K562 (cell line): Measurements from ENCODE around the gene TRIM38. TPM values are rescaled to one million over a fixed set of nuclear protein-coding genes. Genes with fewer than 3 reads are reported as not detected.
A peak's percentile ranks its signal among the peaks of the same experiment; 100 is the strongest.

Experiments used
- ATAC-seq: fragments of 200-7000 bp; cut with Tn5 transposase; 3 replicates; pipeline ENCODE4 v1.9.1; 2020; ENCODE audit warnings: moderate library complexity
- BruUV-seq: library from RNA; stranded (reverse); fragments of 400-500 nt; replicated peaks from 2 replicates; lab custom pipeline; 2021; lab: Mats Ljungman, UMichigan
- CTCF ChIA-PET: fragments of 300-600 bp; formaldehyde crosslinking; extraction: SDS; loops from one replicate; lab custom pipeline; 2021; ENCODE audit warnings: low intra/inter-chr PET ratio; lab: Yijun Ruan, JAX
- POLR2A ChIA-PET: fragments of 300-600, 350-650 bp; sonication (Branson Sonifier 250); formaldehyde crosslinking; extraction: SDS; loops from one replicate; lab custom pipeline; 2021; ENCODE audit warnings: antibody characterized with exemption, inconsistent platforms; lab: Yijun Ruan, JAX
- DNase-seq, 4 experiments: peaks; one replicate each; pipeline versions ENCODE4 v3.0.0 to v3.0.0-alpha.2; 2011 to 2018; ENCODE audit warnings: low spot score in 3 of 4, mixed read lengths in 3 of 4; ENCODE audit errors: extremely low read depth in 1 of 4
- FAIRE-seq: peaks from 2 replicates; lab custom pipeline; 2011; peaks lifted over from hg19 to GRCh38; lab: Jason Lieb, UNC
- H2AFZ ChIP-seq: 2 replicates; pipeline ENCODE4 v1.6.0; 2011; ENCODE audit warnings: low read depth, low read length, control low read depth, inconsistent platforms
- H3K27ac ChIP-seq: fragments of 200-600 bp; 3 replicates; pipeline ENCODE4 v1.8.0; 2011; ENCODE audit warnings: low read depth, mild to moderate bottlenecking, control low read depth, inconsistent platforms, low read length, moderate library complexity, mixed read lengths; ENCODE audit errors: extremely low read depth
- H3K27me3 ChIP-seq, 2 experiments: fragments of 300-600 bp in 1 of 2; 2 replicates in 1 of 2; 3 replicates in 1 of 2; pipeline versions ENCODE4 v1.6.0 to v1.8.0; 2011; ENCODE audit warnings: inconsistent platforms in 2 of 2, low read length in 2 of 2, mild to moderate bottlenecking in 1 of 2, mixed read lengths in 1 of 2, moderate library complexity in 1 of 2; ENCODE audit not compliant: control insufficient read depth in 2 of 2, insufficient read depth in 2 of 2
- H3K36me3 ChIP-seq: fragments of 300-600 bp; 3 replicates; pipeline ENCODE4 v1.8.0; 2011; ENCODE audit warnings: mild to moderate bottlenecking, low read length, inconsistent platforms; ENCODE audit not compliant: control insufficient read depth, insufficient read depth
- H3K4me1 ChIP-seq, 2 experiments: fragments of 200-600 bp in 1 of 2; replicated peaks in 1 of 2; 2 replicates in 1 of 2; 3 replicates in 1 of 2; pipeline versions ENCODE4 v1.5.1 to v1.8.0; 2011; ENCODE audit warnings: inconsistent platforms in 2 of 2, low read length in 2 of 2, mild to moderate bottlenecking in 1 of 2, mixed read lengths in 1 of 2, moderate library complexity in 1 of 2; ENCODE audit not compliant: control insufficient read depth in 2 of 2, insufficient read depth in 2 of 2
- H3K4me2 ChIP-seq: 2 replicates; pipeline ENCODE4 v1.6.1; 2011; ENCODE audit warnings: low read length, control low read depth, inconsistent platforms, mixed read lengths; ENCODE audit not compliant: insufficient read depth
- H3K4me3 ChIP-seq: fragments of 200-600 bp; sonication (generic), shearing (Covaris generic); 2 replicates; pipeline ENCODE4 v1.5.1; 2016; ENCODE audit warnings: control low read depth, inconsistent platforms
- H3K79me2 ChIP-seq: fragments of 200-600 bp; 3 replicates; pipeline ENCODE4 v1.8.0; 2011; ENCODE audit warnings: low read length, inconsistent platforms; ENCODE audit not compliant: control insufficient read depth, insufficient read depth
- H3K9ac ChIP-seq, 2 experiments: 2 replicates each; pipeline versions ENCODE4 v1.6.0 to v1.6.1; 2011; ENCODE audit warnings: low read depth in 2 of 2, low read length in 2 of 2, control low read depth in 1 of 2, inconsistent platforms in 1 of 2, mild to moderate bottlenecking in 1 of 2, mixed read lengths in 1 of 2; ENCODE audit not compliant: insufficient read depth in 1 of 2
- H3K9me1 ChIP-seq: one replicate; pipeline ENCODE4 v1.6.0; 2011; ENCODE audit warnings: inconsistent platforms, mild to moderate bottlenecking, low read length, moderate library complexity; ENCODE audit not compliant: control insufficient read depth, insufficient read depth
- H3K9me3 ChIP-seq: replicated peaks from 2 replicates; pipeline ENCODE4 v1.5.1; 2011; ENCODE audit warnings: low read depth, low read length, inconsistent platforms; ENCODE audit not compliant: control insufficient read depth, insufficient read depth
- H4K20me1 ChIP-seq: replicated peaks from 2 replicates; pipeline ENCODE4 v1.6.1; 2011; ENCODE audit warnings: low read length, inconsistent platforms, mixed read lengths; ENCODE audit not compliant: control insufficient read depth, insufficient read depth
- ARID1B ChIP-seq: fragments of 450-650 bp; IDR thresholded peaks from 2 replicates; pipeline ENCODE4 v1.6.1; 2016; ENCODE audit warnings: antibody characterized with exemption, mild to moderate bottlenecking, inconsistent platforms
- BACH1 ChIP-seq: fragments of 200-800 bp; sonication (Bioruptor generic); IDR thresholded peaks from 2 replicates; pipeline ENCODE4 v1.6.1; 2016; ENCODE audit warnings: missing genetic modification characterization, missing compliant biosample characterization
- BRD4 ChIP-seq: fragments of 200-600 bp; sonication (generic); IDR thresholded peaks from 2 replicates; pipeline ENCODE4 v1.6.1; 2017; ENCODE audit warnings: inconsistent platforms
- CCNT2 ChIP-seq: IDR thresholded peaks from 2 replicates; pipeline ENCODE4 v1.6.1; 2011; ENCODE audit warnings: borderline replicate concordance, low read depth, mild to moderate bottlenecking, moderate library complexity, mixed read lengths, low read length; ENCODE audit not compliant: insufficient read length; ENCODE audit errors: extremely low read depth
- DACH1 ChIP-seq: fragments of 450-650 bp; IDR thresholded peaks from 2 replicates; pipeline ENCODE4 v1.6.1; 2018; ENCODE audit not compliant: partially characterized antibody
- EGR1 ChIP-seq: fragments of 450-650 bp; conservative IDR thresholded peaks from 2 replicates; pipeline ENCODE4 v1.6.1; 2017; ENCODE audit warnings: mild to moderate bottlenecking
- ELF2 ChIP-seq: fragments of 250-450 bp; sonication (Bioruptor Pico); IDR thresholded peaks from 2 replicates; pipeline ENCODE4 v1.5.0; 2021; ENCODE audit warnings: mild to moderate bottlenecking
- ERF ChIP-seq: fragments of 450-650 bp; formaldehyde crosslinking; IDR thresholded peaks from 2 replicates; pipeline ENCODE4 v1.4.0; 2020; ENCODE audit warnings: mild to moderate bottlenecking, mixed read lengths
- ETV1 ChIP-seq: fragments of 450-650 bp; conservative IDR thresholded peaks from 2 replicates; pipeline ENCODE4 v1.6.1; 2016; ENCODE audit warnings: missing genetic modification characterization, control low read depth, low read depth, missing compliant biosample characterization
- FOSL1 ChIP-seq: fragments of 200-800 bp; sonication (Bioruptor generic); conservative IDR thresholded peaks from 2 replicates; pipeline ENCODE4 v1.6.1; 2016; ENCODE audit warnings: missing genetic modification characterization, missing compliant biosample characterization
- GATAD2A ChIP-seq: fragments of 450-650 bp; IDR thresholded peaks from 2 replicates; pipeline ENCODE4 v1.6.1; 2017
- IRF2 ChIP-seq: sonication (generic); formaldehyde crosslinking; IDR thresholded peaks from 2 replicates; pipeline ENCODE4 v1.8.1; 2022; ENCODE audit warnings: mild to moderate bottlenecking, missing genetic modification reagents
- POLR2B ChIP-seq: fragments of 450-650 bp; IDR thresholded peaks from 2 replicates; pipeline ENCODE4 v1.6.1; 2018; ENCODE audit warnings: low read depth; ENCODE audit not compliant: partially characterized antibody
- RNF2 ChIP-seq: sonication (generic); IDR thresholded peaks from 2 replicates; pipeline ENCODE4 v1.6.1; 2016
- SMARCA4 ChIP-seq: fragments of 450-650 bp; IDR thresholded peaks from 2 replicates; pipeline ENCODE4 v1.6.1; 2016
- ZC3H8 ChIP-seq: fragments of 450-650 bp; IDR thresholded peaks from 2 replicates; pipeline ENCODE4 v1.6.1; 2017
- ZFX ChIP-seq: sonication (generic); formaldehyde crosslinking; IDR thresholded peaks from 2 replicates; pipeline ENCODE4 v1.8.0; 2022; ENCODE audit warnings: mild to moderate bottlenecking, missing genetic modification reagents, moderate library complexity
- ZNF140 ChIP-seq: fragments of 250-450 bp; sonication (Bioruptor Pico); IDR thresholded peaks from 2 replicates; pipeline ENCODE4 v1.8.0; 2021; ENCODE audit warnings: moderate library complexity, mild to moderate bottlenecking, inconsistent platforms
- ZNF354B ChIP-seq: fragments of 250-450 bp; sonication (Bioruptor Pico); IDR thresholded peaks from 2 replicates; pipeline ENCODE4 v1.4.0; 2020
- ZNF583 ChIP-seq: fragments of 250-450 bp; sonication (Bioruptor Pico); IDR thresholded peaks from 2 replicates; pipeline ENCODE4 v1.4.0; 2020
- ZNF668 ChIP-seq: fragments of 250-450 bp; sonication (Bioruptor Pico); IDR thresholded peaks from 2 replicates; pipeline ENCODE4 v1.8.0; 2022; ENCODE audit warnings: mild to moderate bottlenecking, inconsistent platforms
- WGBS: fragments of 100-300 bp; shearing (Covaris generic); methylation state at CpG from one replicate; pipeline ENCODE4 v1.1.6; 2016; ENCODE audit warnings: low coverage, mixed read lengths; ENCODE audit not compliant: insufficient coverage; ENCODE audit errors: missing lambda C conversion rate; 5-methylcytosine and 5-hydroxymethylcytosine counted together
- in situ Hi-C: fragments of 300-500 bp; cut with MboI; formaldehyde crosslinking; loops from 4 replicates; pipeline ENCODE4 v1.15.0; 2018; ENCODE audit warnings: inconsistent platforms, mixed read lengths
- intact Hi-C: fragments of 100-400 bp; cut with micrococcal nuclease; formaldehyde crosslinking; loops from 2 replicates; pipeline ENCODE4 v1.14.2; 2022
- polyA plus RNA-seq, 8 experiments: library from polyadenylated mRNA; depleted of rRNA in 4 of 8; stranded (reverse) in 5 of 8; unstranded in 3 of 8; fragments of >200 nt; fragmentation: Nextera tagmentation in 2 of 8; fragmentation: Illumina TruSeq in 1 of 8; extraction: Ambion mirVana in 2 of 8; extraction: Trizol in 1 of 8; gene quantifications; 2 replicates each; pipeline versions ENCODE4 v1.2.1 to v1.2.3, GENCODE V29; 2011 to 2014; ENCODE audit warnings: inconsistent platforms in 1 of 8, missing spikeins in 1 of 8
- total RNA-seq, 7 experiments: library from RNA; depleted of rRNA in 6 of 7; stranded (reverse); fragments of >200 nt in 6 of 7; fragmentation: Illumina TruSeq in 2 of 7; extraction: Trizol in 2 of 7; gene quantifications; 2 replicates each; pipeline versions ENCODE4 v1.2.1 to v1.2.3, GENCODE V29; 2011 to 2021; ENCODE audit warnings: low replicate concordance in 1 of 7
- TF ChIP-seq, protein P1 (sequence below): fragments of 450-650 bp; IDR thresholded peaks from 2 replicates; pipeline ENCODE4 v1.6.1; 2016
- TF ChIP-seq, protein P2 (sequence below), 2 experiments: fragments of 250-450 bp in 1 of 2; fragments of 450-650 bp in 1 of 2; sonication (Bioruptor Pico) in 1 of 2; IDR thresholded peaks; 2 replicates each; pipeline versions ENCODE4 v1.6.1 to v1.8.0; 2016 to 2021; ENCODE audit warnings: mild to moderate bottlenecking in 2 of 2, moderate library complexity in 2 of 2, missing compliant biosample characterization in 1 of 2, missing genetic modification characterization in 1 of 2

TRIM38 gene
- total and polyA plus RNA-seq, 9 of the 15 experiments (the other 6 are each of a cell fraction or from before 2014, with no cell fraction given): 1.7 to 6.7 (median 6.3) TPM

DNA sequence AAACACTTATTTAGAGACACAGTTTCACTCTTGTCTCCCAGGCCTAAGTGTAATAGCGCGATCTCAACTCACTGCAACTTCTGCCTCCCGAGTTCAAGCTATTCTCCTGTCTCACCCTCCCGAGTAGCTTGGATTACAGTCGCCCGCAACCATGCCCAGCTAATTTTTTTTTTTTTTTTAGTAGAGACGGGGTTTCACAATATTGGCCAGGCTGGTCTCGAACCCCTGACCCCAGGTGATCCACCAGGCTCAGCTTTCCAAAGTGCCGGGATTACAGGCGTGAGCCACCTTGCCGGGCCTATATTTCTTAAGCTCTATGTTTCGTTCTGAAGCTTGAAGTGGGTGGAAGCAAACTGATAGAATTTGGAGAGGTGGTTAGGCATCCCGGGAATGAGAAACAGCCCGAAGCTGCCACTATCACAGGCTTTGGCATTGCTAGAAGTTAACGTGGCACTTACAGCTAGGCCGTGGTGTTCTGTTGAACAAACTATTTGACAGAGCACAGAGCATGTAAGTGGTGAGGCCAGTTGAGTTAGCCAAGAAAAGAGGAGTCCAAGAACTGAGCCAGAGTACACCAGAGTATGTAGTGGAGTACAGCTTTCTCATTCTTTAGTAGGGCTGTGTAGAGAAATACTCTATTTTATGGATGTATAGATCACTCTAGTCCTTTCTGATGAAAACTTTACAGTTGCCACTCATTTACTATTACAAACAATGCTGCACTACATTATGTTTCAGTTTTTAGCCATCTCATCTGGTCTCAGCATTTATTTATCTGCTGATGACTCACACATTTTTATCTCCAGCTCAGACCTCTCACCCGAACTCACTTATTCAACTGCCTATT, 62.7 kb downstream of the TRIM38 start:
- H3K4me1 ChIP-seq: peaks cover 19 to 42% of the 10 kb centered on the region in 2 experiments
- FAIRE-seq: peak; percentile 49
- H3K79me2 ChIP-seq: peaks cover 76% of the 10 kb centered on the region
- H3K36me3 ChIP-seq: peaks cover 4% of the 10 kb centered on the region; the same call in 1 of the 3 replicates
- WGBS: 27% methylated on average over 17 of the region's 17 CpGs
- H3K4me3 ChIP-seq: peak overlapping the region; percentile 46
- H3K9me3 ChIP-seq: peaks cover 5% of the 10 kb centered on the region; the same call in 1 of the 2 replicates
- peak overlapping the region; percentile 21; the same call in 1 of the 2 replicates for H2AFZ ChIP-seq
- peak overlapping the region; percentile 99 for H3K27ac ChIP-seq
- no peaks in the 10 kb centered on the region for H3K27me3 ChIP-seq
- peak overlapping the region; percentile 99 for H3K4me2 ChIP-seq
- H3K9ac ChIP-seq: peak overlapping the region; percentile 89 to 94
- in situ Hi-C loops (loop anchor here (5.0 kb wide), 1 partner anchor 1812 kb away; a partner anchor contains a TSS), intact Hi-C loops (loop anchor here (1.0 to 10.0 kb wide), 2 partner anchors 33 to 1250 kb away; partner anchors contain the start of gene GMNN)
- peak; percentile 45 to 82 (median 58) for DNase-seq
- BruUV-seq: no TSS peak
- H3K9me1 ChIP-seq: no peaks in the 10 kb centered on the region
- ChIA-PET POLR2A (interaction anchor here (0.6 to 13.8 kb wide), 53 partner anchors 9 to 1865 kb away, joined by 3 to 597 read pairs (median 5); partner anchors contain the start of gene HFE), CTCF (interaction anchor here (0.6 to 2.0 kb wide), 4 partner anchors 30 to 1102 kb away, joined by 3 to 17 read pairs (median 4); no protein-coding TSS in a partner anchor)
- H4K20me1 ChIP-seq: 0 out of 2 replicates have a peak, but pooled peaks cover 6% of the 10 kb centered on the region
- ATAC-seq: peak; percentile 21
- TF ChIP-seq BACH1 (tag) (peak; percentile 69), GATAD2A (no peak), DACH1 (peak; percentile 70), ARID1B (peak; percentile 95), ZFX (CRISPR knock-in tag) (0 out of 2 replicates have a peak, but pooled peaks have one; percentile 46), ZNF583 (CRISPR knock-in tag) (0 out of 2 replicates have a peak, but pooled peaks have one; percentile 27), ETV1 (no peak; the same call in 1 of the 2 replicates), BRD4 (peak; percentile 80), ZNF354B (CRISPR knock-in tag) (no peak), ERF (CRISPR knock-in tag) (peak; percentile 16; the same call in 1 of the 2 replicates), CCNT2 (peak; percentile 74), RNF2 (peak; percentile 40; the same call in 1 of the 2 replicates), SMARCA4 (peak; percentile 99), ELF2 (CRISPR knock-in tag) (no peak), ZNF668 (CRISPR knock-in tag) (no peak), ZNF140 (CRISPR knock-in tag) (no peak), ZC3H8 (0 out of 2 replicates have a peak, but pooled peaks have one; percentile 57), EGR1 (no peak), FOSL1 (peak; percentile 100), POLR2B (peak; percentile 9), IRF2 (CRISPR knock-in tag) (no peak)
- TF ChIP-seq, protein P1, sequence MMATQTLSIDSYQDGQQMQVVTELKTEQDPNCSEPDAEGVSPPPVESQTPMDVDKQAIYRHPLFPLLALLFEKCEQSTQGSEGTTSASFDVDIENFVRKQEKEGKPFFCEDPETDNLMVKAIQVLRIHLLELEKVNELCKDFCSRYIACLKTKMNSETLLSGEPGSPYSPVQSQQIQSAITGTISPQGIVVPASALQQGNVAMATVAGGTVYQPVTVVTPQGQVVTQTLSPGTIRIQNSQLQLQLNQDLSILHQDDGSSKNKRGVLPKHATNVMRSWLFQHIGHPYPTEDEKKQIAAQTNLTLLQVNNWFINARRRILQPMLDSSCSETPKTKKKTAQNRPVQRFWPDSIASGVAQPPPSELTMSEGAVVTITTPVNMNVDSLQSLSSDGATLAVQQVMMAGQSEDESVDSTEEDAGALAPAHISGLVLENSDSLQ: peak; percentile 76
- TF ChIP-seq, protein P2, sequence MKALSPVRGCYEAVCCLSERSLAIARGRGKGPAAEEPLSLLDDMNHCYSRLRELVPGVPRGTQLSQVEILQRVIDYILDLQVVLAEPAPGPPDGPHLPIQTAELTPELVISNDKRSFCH (CRISPR knock-in tag; IDR thresholded peaks at IDR 0.05): no peak
- TF ChIP-seq, protein P2 (tag; IDR thresholded peaks at IDR 0.05): no peak
